GM18517 (cell line): ENCODE measurements around the gene ROBO1.

Experiments used
- ATAC-seq: cut with Tn5 transposase; IDR thresholded peaks from one replicate; pipeline ENCODE4 v1.9.1; 2021; ENCODE audit warnings: mild to moderate bottlenecking, moderate library complexity; ENCODE audit not compliant: unreplicated experiment

ROBO1 gene

GRCh38 chr3:78861156-78861555 is 906.6 kb downstream of the ROBO1 start:
- ATAC-seq = no peak

GRCh38 chr3:78860567-78860966 is 907.2 kb downstream of the ROBO1 start:
- ATAC-seq = no peak

GRCh38 chr3:78858910-78859309 is 908.9 kb downstream of the ROBO1 start:
- ATAC-seq = no peak

GRCh38 chr3:78858174-78858573 is 909.6 kb downstream of the ROBO1 start:
- no peak for ATAC-seq

- no peak for ATAC-seq
Measured at GRCh38 chr3:78857494-78858111, 910.2 kb downstream of the ROBO1 start.

GRCh38 chr3:78856164-78856563 is 911.6 kb downstream of the ROBO1 start:
- no peak for ATAC-seq

GRCh38 chr3:78855190-78855589 is 912.6 kb downstream of the ROBO1 start:
- no peak for ATAC-seq

GRCh38 chr3:78848392-78849288 is 919.2 kb downstream of the ROBO1 start:
- ATAC-seq = no peak

- ATAC-seq = no peak
Measured at GRCh38 chr3:78847603-78848002, 920.2 kb downstream of the ROBO1 start.

GRCh38 chr3:78847203-78847602 is 920.6 kb downstream of the ROBO1 start:
- no peak for ATAC-seq

- ATAC-seq = no peak
Measured at GRCh38 chr3:78846718-78847117, 921.1 kb downstream of the ROBO1 start.

- no peak for ATAC-seq
Measured at GRCh38 chr3:78845605-78846004, 922.2 kb downstream of the ROBO1 start.

GRCh38 chr3:78844307-78844706 is 923.5 kb downstream of the ROBO1 start:
- no peak for ATAC-seq

- ATAC-seq = no peak
Measured at GRCh38 chr3:78839693-78840092, 928.1 kb downstream of the ROBO1 start.

- ATAC-seq = no peak
Measured at GRCh38 chr3:78838362-78838761, 929.4 kb downstream of the ROBO1 start.

- ATAC-seq = no peak
Measured at GRCh38 chr3:78834910-78835309, 932.9 kb downstream of the ROBO1 start.

GRCh38 chr3:78832785-78833204 is 935.0 kb downstream of the ROBO1 start:
- ATAC-seq = no peak

- no peak for ATAC-seq
Measured at GRCh38 chr3:78831446-78831972, 936.3 kb downstream of the ROBO1 start.

- ATAC-seq = no peak
Measured at GRCh38 chr3:78830470-78830869, 937.3 kb downstream of the ROBO1 start.

- ATAC-seq = no peak
Measured at GRCh38 chr3:78827618-78828017, 940.2 kb downstream of the ROBO1 start.

GRCh38 chr3:78825858-78826215 is 942.0 kb downstream of the ROBO1 start:
- no peak for ATAC-seq
